Middle frontal gyrus (tissue), 1 donor: Measurements from ENCODE around the gene RABEPK.
"Not testable (repeated sequence)": the region's sequence is repeated elsewhere in the genome, so short reads cannot be mapped to it uniquely, and the experiment has no call there.

Experiments
- DNase-seq: peaks from one replicate; pipeline ENCODE4 v3.0.0-alpha.2; 2015; ENCODE audit warnings: low spot score; ENCODE audit errors: extremely low spot score

RABEPK gene, protein sequence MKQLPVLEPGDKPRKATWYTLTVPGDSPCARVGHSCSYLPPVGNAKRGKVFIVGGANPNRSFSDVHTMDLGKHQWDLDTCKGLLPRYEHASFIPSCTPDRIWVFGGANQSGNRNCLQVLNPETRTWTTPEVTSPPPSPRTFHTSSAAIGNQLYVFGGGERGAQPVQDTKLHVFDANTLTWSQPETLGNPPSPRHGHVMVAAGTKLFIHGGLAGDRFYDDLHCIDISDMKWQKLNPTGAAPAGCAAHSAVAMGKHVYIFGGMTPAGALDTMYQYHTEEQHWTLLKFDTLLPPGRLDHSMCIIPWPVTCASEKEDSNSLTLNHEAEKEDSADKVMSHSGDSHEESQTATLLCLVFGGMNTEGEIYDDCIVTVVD

DNA sequence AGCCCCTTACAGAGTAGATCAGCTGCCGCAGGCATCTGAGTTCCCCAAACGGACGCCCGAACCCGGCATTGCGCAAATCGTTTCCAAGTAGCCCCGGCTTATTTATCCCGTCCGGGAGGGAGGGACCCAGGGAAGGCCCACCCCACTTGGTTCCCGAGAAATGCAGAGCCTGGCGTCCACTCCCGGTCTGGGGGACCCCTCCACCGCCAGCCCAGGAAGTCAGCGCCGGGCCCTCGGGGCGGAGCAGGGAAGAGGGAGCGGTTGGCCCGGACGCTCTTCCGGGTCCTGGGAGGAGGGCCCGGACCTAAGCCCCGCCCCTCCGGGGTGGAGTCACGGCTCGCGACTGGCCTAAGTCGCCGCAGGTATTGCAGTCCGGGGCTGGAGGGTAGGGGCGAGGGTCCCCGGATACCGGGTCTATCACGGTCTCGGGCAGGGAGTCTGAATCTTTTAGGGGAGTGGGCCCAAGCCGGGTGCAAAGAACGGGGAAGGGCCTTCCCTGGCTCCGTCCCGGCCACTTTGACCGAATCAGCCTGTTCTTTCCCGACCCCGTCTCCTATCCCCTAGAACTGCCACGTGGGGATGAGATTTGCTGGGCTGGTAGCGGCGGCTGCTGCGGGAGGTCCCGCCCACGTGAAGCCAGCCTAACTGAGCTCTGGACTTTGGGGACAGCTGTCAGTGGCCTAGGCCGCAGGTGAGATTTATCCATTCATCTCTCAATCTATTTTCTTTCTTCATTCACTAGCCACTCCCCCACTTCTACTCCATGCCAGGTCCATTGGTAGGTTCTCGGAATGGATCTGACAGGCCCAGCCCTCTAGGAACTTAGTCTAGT, at the start of gene RABEPK:
Gene RABEPK, plus strand, starts transcription at position 327 of the 832 bp plus-strand sequence. CDS start 2,472 bp downstream, outside the sequence.
- DNase-seq: peak; percentile 85

- peak; percentile 23 for DNase-seq
Observed at GRCh38 chr9:125151730-125152129, 48.6 kb upstream of the RABEPK start.

DNA sequence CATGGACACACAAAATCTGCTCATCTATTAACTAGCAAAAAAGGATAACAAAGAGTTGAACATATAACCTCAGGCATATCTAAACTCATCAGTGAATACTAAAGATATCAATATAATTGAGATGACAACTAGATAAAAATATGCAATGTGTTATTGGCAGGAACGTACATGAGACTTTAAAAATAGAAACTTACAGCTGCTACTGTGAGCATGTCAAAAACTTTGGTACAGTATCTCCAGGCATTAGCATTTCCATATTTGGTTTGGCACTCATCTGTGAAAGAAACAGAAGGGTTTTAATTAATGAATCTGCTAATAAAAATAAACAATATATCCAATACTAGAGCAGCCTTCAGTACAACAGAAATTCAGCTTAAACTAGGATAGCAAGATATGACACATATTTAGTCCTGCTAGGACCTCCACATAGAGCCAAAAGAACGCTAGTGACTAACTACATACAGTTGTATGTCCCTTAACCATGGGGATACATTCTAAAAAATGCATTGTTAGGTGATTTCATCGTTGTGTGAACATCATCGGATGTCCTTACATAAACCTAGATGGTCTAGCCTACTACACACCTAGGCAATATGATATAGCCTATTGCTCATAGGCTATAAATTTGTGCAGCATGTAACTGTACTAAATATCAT, 46.5 kb upstream of the RABEPK start:
- no peak for DNase-seq

DNA sequence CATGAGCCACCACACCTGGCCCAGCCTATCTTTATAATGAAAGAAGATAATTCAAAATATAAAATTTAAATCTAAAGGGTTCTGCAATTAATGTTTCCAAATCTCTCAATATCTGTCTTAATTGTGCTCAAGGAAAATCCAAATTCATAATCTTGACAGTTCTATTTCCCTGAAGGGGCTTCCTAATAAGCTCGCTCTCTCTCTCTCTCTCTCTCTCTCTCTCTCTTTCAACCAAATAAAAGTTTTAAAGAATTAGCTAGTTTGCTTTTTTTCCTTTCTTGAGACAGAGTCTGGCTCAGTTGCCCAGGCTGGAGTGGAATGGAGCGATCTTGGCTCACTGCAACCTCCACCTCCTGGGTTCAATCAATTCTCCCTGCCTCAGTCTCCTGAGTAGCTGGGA, 43.8 kb upstream of the RABEPK start:
- DNase-seq: no peak

GRCh38 chr9:125160750-125161149, 39.6 kb upstream of the RABEPK start:
- no peak for DNase-seq

DNA sequence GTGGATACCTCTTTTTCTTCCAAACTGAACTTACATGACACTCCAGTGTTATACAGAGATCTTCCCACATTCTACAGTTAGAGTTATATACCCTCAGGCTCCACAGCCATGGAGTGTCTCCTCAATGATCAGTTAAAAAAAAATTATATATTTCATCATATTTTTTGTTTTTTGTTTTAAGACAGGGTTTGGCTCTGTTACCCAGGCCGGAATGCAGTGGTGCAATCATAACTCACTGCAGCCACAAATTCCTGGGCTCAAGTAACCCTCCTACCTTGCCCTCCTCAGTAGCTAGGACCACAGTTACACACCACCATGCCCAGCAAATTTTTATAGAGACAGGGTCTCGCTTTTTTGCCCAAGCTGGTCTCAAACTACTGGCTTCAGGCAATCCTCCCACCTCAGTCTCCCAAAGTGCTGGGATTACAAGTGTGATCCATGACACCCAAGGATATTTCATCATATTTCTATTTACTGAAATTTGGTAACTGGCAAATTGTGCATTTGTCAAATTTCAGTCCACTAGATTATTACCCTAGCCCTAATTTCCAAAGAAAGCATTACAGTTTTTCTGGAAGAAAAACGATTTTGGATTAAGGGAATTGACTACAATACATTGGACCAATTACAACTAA, 38.9 kb upstream of the RABEPK start:
- DNase-seq: no peak

GRCh38 chr9:125162891-125163290, 37.5 kb upstream of the RABEPK start:
- DNase-seq: not testable (repeated sequence)

- DNase-seq: no peak
Observed at GRCh38 chr9:125166762-125167161, 33.6 kb upstream of the RABEPK start.

DNA sequence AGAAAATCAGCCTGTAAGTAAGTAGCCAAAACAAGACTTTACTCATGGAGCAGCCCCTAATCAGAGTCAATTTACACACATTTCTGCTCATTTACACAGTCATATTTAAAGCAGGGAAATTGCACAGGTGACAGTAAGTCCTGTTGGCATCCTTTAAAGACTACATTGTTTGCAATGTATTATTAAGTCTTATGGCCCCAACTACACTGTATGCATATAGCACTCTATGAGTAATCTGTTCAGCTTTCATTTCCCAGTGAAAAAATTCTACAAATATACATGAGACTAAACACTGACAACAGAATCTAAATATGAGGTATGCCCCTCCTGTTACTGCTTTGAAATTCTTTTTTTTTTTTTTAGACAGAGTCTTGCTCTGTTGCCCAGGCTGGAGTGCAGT, 30.4 kb upstream of the RABEPK start:
- no peak for DNase-seq

GRCh38 chr9:125172031-125172755, 28.1 kb upstream of the RABEPK start:
- no peak for DNase-seq

GRCh38 chr9:125176636-125177035, 23.7 kb upstream of the RABEPK start:
- DNase-seq: no peak

DNA sequence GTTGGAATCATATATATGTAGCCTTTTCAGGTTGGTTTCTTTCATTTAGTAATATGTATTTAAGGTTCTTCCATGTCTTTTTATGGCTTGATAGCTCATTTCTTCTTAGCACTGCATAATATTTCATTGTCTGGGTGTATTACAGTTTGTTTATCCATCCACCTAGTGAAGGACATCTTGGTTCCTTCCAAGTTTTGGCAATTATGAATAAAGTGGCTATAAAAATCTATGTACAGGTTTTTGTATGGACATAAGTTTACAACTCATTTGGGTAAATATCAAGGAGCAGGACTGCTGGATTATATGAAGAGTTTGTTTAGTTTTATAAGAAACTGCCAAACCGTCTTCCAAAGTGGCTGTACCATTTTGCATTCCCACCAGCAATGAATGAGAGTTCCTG, 22.5 kb upstream of the RABEPK start:
- no peak for DNase-seq

GRCh38 chr9:125179776-125180175, 20.6 kb upstream of the RABEPK start:
- not testable (repeated sequence) for DNase-seq

DNA sequence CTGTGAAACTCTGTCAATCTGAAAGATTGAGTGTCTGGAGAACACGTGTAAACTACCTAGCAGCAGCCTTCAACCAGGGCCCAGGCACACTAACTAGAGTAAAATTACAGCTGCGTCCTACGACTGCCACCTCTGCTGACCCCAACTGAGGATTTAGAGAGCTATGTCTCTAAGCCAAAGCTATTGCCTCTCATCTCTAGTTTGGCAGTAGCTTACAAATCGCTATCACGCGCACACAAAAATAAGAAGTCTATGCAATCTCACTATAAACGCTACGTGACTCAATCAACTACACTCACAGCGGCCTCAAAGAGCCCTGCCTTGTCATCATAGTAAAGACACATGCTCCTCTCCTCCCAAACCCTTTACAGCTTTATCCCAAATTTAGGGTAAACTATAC, 19.5 kb upstream of the RABEPK start:
- DNase-seq: no peak

- DNase-seq: not testable (repeated sequence)
Observed at GRCh38 chr9:125181756-125182155, 18.6 kb upstream of the RABEPK start.

DNA sequence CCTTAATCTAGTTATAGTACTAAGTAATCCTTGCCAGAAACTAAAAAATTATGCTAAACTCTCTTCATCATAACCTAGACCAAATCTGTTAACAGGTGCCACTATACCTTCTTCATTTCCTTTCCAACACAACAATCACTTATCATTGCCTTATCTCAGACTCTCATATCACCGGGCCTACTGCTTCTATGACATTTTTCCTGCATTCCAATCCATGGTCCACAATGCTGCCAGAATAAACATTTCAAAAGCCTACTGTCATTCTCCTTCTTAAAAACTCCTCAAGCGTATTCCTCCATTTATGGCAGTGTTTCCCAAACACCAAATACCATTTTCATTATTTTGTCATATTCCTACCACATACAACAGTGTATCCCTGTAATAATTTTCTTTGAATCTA, 17.3 kb upstream of the RABEPK start:
- DNase-seq: no peak

DNA sequence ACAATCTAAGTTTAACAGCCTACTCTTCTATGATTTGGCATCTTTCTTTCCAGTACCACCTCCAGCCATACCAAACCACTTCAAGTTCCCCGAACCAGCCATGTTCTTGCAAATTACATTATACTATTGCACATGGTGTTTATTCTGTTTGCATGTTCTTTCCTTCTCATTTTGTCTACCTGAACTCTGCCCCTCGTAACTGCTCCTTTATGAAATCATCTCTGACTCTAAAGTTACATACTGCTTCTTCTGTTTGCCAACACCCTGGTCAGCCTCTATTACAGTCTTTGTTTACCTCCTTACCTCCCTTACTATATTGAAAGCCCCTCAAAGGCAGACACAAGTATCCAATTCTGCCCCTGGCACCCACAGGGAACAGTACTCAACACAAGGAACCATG, 16.8 kb upstream of the RABEPK start:
- no peak for DNase-seq

DNA sequence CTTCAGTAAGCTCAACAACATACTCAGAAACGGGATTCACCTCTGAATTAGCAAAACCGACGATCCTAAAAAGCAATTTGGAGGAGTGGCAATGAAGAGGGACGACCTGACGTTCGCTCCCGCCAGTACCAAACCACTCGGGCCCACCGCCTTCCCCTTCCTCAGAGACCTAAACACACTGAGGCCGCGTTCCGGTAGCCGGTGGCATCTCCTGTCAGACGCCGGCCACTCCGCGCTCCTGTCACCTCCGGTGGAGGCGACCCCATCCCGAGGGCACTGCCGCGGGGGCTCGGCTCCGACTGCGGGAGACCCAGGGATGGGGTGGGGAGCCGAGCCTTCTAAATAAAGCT, 11.4 kb upstream of the RABEPK start:
- no peak for DNase-seq

GRCh38 chr9:125189361-125190289, 10.7 kb upstream of the RABEPK start, which contains the start of gene PPP6C:
Gene PPP6C, minus strand, starts transcription at chr9:125189803. Its CDS starts 85 bp downstream, at chr9:125189718.
- DNase-seq: peak; percentile 92

- DNase-seq: no peak
Observed at GRCh38 chr9:125190361-125190801, 10.0 kb upstream of the RABEPK start.
